GM19397 (cell line): Measurements from ENCODE around the gene COPG2.
"Not testable (repeated sequence)": the region's sequence is repeated elsewhere in the genome, so short reads cannot be mapped to it uniquely, and the experiment has no call there.

Source experiments
- ATAC-seq: cut with Tn5 transposase; IDR thresholded peaks from one replicate; pipeline ENCODE4 v1.9.1; 2021; ENCODE audit warnings: mild to moderate bottlenecking, moderate library complexity; ENCODE audit not compliant: unreplicated experiment

Gene COPG2

DNA sequence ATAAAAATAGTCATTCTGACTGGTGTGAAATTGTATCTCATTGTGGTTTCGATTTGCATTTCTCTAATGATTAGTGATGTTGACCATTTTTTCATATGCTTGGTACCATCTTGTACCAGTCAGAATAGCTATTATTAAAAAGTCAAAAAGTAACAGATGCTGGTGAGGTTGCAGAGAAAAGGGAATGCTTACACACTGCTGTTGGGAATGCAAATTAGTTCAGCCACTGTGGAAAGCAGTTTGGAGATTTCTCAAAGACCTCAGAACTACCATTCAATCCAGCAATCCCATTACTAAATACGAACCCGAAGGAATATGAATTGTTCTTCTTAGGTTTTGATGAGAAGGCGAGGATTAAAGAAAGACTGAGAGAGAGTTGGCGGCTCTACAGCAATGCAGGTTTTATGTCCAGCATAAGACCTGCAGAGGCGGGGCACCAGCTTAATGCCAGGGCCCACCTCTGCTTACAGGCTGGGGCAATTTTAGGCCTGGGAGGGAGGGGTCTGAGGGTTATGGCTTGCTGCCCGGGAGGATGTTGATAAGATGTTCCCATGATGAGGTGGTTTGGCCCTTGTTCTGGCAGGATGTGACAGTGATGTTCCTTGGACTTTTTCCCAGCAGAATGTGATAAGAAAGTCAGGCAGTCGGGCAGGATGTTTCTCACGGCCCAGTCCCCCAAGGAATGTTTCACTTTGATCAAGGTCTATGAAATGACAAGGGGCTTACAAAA, 102.2 kb downstream of the COPG2 start:
- no peak for ATAC-seq

DNA sequence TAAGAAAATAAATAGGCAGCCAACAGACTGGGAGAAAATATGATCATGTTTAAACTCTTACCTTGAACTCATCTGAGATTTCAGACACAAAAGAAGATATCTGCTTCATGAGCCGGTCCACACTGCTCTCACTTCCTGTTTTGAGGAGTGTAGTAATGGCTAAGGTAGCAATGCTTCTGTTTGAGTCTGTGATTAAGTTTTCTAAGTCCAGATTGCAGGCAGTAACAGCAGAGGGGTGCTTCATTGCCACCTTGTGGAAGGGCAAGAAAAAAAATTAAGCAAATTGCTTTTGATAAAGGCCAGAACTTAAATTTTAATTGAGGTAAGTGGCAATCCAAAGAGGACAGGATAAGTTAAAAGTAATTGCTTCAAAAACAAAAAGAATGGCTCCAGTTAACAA, 107.6 kb downstream of the COPG2 start:
- ATAC-seq = no peak

DNA sequence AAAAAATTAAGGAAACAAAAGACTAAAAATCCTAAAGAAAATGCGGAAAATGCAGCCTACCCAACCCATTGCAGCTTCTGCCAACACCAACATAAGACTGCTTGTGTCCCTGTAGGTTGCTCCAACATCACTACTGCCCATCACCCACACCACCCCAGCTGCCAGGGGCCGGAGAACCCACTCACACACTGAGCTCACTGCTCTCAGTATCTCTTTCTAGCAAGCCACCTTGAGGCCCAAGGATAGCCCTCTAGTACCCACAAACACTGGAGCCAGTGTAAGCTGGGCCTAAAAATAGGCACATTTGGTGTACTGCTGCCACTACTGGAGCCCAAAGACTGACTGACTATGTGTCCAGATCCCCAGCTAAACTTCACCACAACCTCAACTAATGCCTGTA, 109.4 kb downstream of the COPG2 start:
- no peak for ATAC-seq

DNA sequence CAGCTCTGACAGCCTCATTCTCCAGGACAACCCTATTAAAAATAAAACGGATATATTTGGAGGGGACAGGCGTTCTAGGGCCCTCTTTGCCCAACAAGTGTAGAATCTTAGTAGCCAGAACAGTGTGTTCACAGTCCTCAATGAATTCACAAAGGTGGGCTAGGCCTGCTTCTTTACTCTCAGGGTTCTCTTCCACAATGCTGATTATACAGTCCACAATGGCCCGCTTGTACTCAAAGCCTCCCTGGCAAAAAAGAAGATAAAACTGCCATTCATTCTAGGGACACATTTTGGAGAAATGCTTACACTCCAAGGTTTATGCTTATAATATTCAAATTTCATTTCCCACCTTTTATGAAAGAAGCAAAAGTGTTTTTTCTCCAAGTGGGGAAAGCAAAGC, 114.1 kb downstream of the COPG2 start:
- ATAC-seq = no peak

DNA sequence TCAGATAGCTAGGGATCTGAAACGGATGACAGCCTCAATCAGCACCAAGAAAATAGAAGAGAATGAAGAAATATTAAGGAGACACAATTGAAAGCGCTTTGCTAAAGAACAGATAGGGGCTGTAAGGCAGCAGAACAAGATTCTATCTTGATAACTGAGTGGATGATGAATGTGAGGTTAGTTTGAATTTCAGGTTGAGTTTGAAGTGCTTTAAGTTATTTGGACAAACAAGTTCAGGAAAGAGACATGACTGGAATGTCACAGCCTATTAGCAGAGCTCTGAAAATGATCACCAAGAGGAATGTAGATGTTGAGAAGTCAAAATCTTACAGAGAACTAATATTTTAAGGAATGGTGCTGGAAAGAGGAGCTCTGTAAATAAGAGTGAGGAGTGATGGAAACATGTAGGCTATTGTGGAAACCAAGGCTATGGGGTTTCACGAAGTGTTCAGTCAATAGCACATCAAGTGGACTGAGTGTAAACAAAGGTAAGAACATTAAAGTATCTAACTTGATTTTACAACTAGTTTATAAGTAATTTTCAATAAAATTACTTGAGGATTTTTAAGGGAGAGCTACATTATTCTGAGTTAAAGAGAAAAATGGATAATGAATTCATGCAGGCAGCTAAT, 115.0 kb downstream of the COPG2 start:
- ATAC-seq = no peak

DNA sequence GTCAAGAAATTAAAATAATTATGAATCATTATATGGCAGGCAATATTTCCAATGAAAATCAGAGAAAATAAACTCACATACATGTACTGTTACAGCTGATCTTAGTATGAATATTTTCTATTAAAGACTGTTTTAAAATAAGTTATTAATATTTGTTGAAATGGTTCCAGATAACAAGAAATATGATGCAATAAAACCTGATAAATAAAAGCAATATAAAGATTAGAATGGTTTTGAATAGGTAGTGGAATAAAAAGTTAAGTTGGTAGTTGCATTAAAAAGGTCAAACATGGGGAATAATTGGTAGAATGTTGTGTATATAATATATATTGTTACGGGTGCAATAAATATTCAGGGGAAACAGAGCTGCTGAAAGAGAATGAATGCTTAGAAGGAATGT, 124.2 kb downstream of the COPG2 start:
- ATAC-seq = no peak

DNA sequence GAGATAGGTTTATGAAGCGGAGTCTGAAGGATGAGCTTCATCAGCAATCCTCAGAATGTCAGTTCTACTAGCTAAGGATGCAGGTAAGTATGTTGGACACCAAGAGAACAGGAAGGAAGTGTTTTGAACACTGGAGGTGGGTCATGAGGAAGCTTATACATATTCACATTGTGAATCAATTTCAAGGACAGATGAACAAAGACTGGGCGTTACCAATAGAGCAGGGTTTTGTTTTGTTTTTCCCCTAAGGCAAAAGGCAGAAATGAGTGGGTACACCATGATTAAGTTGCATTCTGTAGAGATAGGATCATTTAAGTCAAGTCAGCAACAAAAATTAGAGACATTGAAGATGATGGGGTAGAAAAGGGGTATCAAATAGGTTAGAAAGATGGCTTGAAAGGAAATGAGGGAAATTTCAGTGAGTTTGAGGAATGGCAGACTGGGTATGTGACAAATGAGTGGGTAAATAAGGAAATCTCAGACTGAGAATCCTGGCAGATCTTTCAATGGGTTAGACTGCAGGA, 125.0 kb downstream of the COPG2 start:
- no peak for ATAC-seq

DNA sequence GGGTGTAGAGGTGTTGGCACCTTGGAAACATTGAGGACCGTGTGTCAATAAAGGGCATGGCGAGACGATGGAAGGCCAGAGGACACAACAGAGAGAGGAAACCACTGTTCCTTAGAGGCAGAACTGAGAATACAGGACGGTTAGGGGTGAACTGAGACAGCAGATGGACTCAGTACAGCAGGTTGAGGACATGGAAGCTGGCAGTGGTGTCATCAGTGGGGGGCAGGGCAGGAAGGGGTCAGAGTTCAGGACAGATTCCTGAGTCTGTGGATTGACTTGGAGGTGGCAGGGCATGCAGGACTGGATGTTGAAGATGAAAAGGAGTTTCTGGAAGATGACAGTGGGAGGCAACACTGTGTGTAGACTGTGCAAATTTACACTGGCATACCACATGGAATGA, 126.3 kb downstream of the COPG2 start:
- not testable (repeated sequence) for ATAC-seq

DNA sequence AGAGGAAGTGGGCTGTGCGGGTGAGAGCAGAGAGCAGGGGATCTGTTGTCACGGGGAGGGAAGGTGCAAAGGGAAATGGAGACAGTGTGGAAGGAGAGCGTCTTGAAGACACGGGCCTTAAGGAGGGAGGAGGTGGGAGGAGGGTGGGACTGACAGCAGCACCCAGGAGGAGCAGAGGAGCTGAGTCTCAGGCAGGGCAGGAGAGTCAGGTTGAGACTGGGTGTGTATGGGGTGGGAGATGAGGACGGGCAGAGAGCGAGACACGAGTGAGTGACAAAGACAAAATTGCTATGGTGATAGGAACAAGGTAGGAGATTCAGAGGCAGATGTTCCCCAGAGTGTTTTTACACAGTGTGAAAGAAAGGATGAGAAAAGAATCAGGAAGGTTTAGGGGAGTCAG, 127.3 kb downstream of the COPG2 start:
- ATAC-seq = not testable (repeated sequence)

DNA sequence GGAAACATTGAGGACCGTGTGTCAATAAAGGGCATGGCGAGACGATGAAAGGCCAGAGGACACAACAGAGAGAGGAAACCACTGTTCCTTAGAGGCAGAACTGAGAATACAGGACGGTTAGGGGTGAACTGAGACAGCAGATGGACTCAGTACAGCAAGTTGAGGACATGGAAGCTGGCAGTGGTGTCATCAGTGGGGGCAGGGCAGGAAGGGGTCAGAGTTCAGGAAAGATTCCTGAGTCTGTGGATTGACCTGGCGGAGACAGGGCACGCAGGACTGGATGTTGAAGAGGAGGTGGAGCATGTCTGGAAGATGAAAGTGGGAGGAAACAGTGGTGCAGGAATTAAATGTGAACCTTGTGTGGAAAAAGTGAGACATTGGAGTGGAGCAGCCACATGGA, 130.7 kb downstream of the COPG2 start:
- not testable (repeated sequence) for ATAC-seq

DNA sequence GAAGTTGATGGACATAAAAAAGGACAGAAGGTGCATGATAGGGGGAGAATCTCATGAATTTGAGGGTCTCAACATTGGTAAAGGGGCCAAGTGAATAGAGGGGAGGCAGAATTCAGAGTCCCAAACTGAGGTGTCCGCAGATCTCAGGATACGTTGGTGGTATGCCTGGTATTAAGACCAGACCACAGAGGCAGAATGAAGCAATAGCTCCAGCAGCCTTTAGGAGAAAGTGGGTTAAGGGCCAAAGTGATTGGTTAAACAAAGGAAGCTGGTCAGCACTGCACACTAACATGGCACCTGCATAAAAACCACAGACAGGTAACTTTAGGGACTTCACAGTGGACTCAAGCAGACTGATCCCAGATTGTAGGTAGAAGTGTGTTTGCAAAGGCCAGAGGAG, 139.1 kb downstream of the COPG2 start:
- ATAC-seq = no peak

DNA sequence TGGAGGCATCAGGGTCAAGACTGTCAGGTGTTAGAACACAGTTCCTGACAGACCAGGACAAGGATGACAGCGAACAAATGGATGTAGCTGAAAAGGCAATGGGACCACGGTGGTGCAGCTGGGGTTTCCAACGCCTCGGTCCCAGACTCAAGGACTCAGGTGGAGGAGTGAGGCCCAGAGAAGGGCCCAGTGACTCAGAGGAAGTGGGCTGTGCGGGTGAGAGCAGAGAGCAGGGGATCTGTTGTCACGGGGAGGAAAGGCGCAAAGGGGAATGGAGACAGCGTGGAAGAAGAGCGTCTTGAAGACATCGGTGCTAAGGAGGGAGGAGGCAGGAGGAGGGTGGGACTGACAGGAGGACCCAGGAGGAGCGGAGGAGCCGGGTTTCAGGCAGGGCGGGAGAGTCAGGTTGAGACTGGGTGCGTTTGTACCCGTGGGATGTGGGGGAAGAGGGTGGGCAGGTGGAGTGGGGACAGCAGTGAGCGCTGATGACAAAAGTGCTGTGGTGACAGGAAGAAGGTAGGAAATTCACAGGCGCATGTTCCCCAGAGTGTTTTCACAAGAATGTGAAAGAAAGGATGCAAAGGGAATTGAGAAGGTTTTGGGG, 140.7 kb downstream of the COPG2 start:
- ATAC-seq = not testable (repeated sequence)

DNA sequence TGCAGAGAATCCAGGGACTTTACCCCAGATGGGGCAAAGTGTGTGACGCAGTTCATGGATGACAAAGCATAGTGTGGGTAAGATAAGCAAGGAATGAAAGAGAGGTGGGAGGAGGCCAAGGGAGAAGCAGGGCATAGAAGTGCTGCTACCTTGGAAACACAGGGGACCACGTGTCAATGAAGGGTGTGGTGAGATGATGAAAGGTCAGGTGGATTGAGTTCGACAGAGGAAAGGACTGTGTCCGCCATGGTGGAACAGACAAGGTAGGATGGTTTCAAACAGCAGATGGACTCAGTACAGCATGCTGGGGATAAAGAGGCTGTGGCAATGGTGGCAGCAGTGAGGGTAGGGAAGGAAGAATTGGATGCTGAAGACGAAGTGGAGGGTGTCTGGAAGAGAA, 143.9 kb downstream of the COPG2 start:
- ATAC-seq = no peak

DNA sequence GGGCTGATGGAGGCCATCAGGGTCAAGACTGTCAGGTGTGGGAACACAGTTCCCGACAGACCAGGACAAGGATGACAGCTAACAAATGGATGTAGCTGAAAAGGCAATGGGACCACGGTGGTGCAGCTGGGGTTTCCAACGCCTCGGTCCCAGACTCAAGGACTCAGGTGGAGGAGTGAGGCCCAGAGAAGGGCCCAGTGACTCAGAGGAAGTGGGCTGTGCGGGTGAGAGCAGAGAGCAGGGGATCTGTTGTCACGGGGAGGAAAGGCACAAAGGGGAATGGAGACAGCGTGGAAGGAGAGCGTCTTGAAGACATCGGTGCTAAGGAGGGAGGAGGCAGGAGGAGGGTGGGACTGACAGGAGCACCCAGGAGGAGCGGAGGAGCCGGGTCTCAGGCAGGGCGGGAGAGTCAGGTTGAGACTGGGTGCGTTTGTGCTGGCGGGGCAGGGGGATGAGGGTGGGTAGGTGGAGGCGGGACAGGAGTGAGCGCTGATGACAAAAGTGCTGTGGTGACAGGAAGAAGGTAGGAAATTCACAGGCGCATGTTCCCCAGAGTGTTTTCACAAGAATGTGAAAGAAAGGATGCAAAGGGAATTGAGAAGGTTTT, 144.9 kb downstream of the COPG2 start:
- ATAC-seq = not testable (repeated sequence)

DNA sequence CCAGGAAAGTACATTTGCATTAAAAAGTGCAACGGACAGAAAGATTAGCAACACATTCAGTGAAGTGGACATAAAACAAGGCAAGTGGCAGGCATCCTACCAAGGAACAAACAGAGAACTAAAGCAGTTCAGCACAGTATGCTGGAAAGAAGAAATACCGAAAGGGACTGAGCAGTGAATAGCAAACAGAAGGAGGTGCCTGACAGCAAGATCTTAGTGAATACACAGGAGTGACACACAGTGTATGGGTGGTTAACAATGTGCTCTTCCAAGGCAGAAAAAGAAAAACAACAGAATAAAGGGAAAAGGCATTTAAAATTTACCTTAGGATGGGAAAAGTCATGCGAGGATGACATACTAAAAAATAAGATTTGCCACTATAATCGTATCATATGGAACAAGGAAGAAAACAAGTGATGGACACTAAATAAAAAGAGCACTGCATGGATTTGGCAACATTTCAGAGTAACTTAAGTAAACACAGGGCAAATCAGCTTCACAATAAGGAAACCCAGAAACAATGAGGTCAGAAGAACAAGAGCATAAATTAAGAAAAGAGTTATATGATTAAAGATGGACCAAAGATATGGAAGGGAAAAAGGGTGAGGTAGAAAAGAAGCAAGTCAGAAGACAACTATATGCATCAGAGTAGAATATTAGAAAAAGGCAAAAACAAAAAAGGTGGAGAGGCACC, 147.1 kb downstream of the COPG2 start:
- no peak for ATAC-seq

DNA sequence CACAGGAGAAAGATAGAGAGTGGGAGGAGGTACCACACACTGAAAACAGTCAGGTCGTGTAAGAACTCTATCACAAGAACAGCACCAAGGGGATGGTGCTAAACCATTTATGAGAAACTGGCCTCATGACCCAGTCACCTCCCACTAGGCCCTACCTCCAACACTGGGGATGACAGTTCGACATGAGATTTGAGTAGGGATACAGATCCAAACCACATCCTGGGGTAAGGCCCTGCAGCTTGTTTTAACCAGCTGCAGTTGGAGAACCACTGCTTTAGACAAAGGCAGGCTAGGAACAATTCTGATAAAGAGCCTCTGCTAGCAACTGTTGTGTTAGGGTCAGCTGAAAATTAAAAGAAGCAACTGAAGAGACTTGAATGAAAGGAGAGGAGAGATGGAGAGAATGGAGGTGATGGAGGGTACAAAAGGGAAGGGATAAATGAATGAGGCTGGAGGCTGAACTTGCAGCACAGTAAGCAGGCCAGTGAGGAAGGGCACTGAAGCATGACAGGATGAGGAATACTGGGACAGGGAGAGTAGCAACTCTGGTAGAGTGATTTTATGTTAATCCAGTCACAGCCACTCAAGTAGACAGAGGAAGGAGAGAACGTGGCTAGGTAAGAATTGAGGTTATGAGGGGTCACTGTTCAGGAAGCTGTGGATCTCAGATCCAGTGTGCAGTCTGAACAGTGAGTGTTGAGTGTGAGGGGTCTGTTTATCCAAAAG, 153.1 kb downstream of the COPG2 start:
- ATAC-seq = no peak

DNA sequence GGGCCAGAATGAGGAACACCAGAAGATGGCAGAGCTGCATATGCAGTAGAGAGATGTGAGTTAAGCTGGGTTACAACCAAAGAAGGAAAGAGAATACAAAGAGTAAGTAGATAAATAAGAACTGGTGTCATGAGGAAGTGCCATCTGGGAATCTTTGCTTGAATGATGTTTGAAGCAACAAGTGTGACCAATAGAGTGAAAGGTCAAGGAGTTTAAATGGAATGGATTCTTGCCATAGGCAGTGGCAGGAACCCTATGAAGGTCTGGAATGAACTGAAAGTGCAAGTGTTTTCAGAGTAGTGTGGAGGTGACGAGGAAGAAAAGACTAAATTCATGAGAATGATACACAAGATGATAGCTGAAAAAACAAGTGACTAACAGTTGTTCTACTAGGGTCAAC, 155.1 kb downstream of the COPG2 start:
- ATAC-seq = no peak

DNA sequence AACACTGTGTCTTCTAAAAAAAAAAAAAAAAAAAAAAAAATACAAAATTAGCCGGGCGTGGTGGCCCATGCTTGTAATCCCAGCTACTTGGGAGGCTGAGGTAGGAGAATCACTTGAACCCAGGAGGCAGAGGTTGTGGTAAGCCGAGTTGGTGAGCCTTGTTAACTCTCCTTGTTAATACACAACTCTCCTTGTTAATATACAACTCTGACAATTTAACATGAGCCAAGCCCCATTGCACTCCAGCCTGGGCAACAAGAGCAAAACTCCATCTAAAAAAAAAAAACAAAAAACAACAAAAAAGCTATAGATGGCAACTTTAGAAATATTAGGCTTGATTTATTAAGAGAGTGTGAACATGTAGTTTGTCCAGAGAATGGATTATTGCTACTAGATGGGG, 156.5 kb downstream of the COPG2 start:
- ATAC-seq = not testable (repeated sequence)

DNA sequence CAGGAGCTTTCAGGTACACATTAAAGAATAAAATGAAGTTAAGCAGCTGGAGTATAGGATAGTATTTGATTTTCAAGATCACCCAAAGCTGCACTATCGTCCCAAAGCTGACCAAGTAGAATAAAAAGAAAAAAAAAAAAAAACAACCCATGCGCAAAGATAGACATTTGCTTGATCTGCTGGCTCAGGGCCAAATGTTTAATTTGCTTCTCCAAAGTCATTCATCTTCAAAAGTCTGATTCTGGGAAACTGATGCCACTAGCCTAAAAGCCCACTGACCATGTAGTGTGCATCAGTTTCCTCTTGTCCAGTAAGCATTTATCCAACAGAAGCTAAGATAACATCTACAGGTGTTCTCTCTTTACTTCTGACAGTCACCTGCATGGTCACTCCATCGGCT, 162.2 kb downstream of the COPG2 start:
- ATAC-seq = no peak

DNA sequence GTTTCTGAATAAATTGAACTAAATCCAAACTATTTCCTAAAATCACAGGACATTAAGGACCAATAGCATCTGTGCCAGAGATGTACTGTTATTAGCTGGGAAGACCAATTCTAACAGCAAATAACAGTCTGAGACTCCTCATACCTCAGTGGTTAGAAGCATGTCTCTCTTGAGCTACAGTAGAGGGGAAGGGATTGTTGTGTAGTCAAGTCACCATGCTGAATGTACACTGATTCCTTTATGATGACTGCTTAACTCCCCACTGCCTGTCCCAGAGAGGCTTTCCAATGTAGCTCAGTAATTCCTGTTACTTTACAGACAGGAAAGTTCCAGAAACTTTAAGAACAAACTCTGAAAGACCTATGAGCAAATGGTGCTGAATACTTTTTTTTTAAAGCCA, 162.8 kb downstream of the COPG2 start:
- no peak for ATAC-seq
